Suprapubic skin (tissue), 4 donors: ENCODE data around the gene L3MBTL2. TPM values are rescaled to one million over a fixed set of nuclear protein-coding genes. Genes with fewer than 3 reads are reported as not detected.

ENCODE experiments used
- DNase-seq, 2 donors: peaks; one replicate each; pipeline ENCODE4 v3.0.0-alpha.2; 2019; ENCODE audit warnings: low spot score in 2 of 2
- H3K27ac ChIP-seq: fragments of 200-600 bp; sonication (generic); one replicate; pipeline ENCODE4 v1.5.1; 2019
- H3K27me3 ChIP-seq: fragments of 200-600 bp; sonication (generic); one replicate; pipeline ENCODE4 v1.5.1; 2019
- H3K36me3 ChIP-seq: fragments of 200-600 bp; sonication (generic); one replicate; pipeline ENCODE4 v1.5.1; 2019
- H3K4me1 ChIP-seq: fragments of 200-600 bp; sonication (generic); one replicate; pipeline ENCODE4 v1.5.1; 2019
- H3K4me3 ChIP-seq: fragments of 200-600 bp; sonication (generic); one replicate; pipeline ENCODE4 v1.5.1; 2019; ENCODE audit warnings: mild to moderate bottlenecking
- H3K9me3 ChIP-seq: fragments of 200-600 bp; sonication (generic); one replicate; pipeline ENCODE4 v1.5.1; 2019
- CTCF ChIP-seq, 2 donors: fragments of 200-600 bp in 1 of 2; fragments of 450-650 bp in 1 of 2; sonication (generic) in 1 of 2; IDR thresholded peaks; one replicate each; pipeline ENCODE4 v1.5.1; 2016 to 2019; ENCODE audit warnings: antibody characterized with exemption in 2 of 2, mild to moderate bottlenecking in 1 of 2, moderate library complexity in 1 of 2
- EP300 ChIP-seq: sonication (generic); formaldehyde crosslinking; IDR thresholded peaks from one replicate; pipeline ENCODE4 v1.6.1; 2017; ENCODE audit warnings: antibody characterized with exemption
- POLR2A ChIP-seq, 2 donors: fragments of 450-650 bp; IDR thresholded peaks; one replicate each; pipeline ENCODE4 v1.6.1; 2017; ENCODE audit warnings: antibody characterized with exemption in 2 of 2, mild to moderate bottlenecking in 2 of 2, moderate library complexity in 2 of 2
- POLR2AphosphoS5 ChIP-seq, 3 donors: sonication (generic); formaldehyde crosslinking; IDR thresholded peaks; one replicate each; pipeline ENCODE4 v1.6.1; 2017; ENCODE audit warnings: antibody characterized with exemption in 3 of 3
- WGBS: methylation state at CpG from one replicate; pipeline ENCODE4 v1.1.5; 2018; 5-methylcytosine and 5-hydroxymethylcytosine counted together
- total RNA-seq, 4 donors: library from RNA; depleted of rRNA; stranded (reverse); fragments of >200 nt; gene quantifications; one replicate each; pipeline ENCODE4 v1.1.0, GENCODE V29; 2016

Gene L3MBTL2
- total RNA-seq, 4 donors from 2014 or later, result 13.2 to 36.5 (median 17.4) TPM

- no peak for DNase-seq
- Histone ChIP-seq H3K4me3 (no peak overlapping the region), H3K27me3 (no peaks in the 10 kb centered on the region), H3K4me1 (no peaks in the 10 kb centered on the region), H3K9me3 (no peaks in the 10 kb centered on the region), H3K27ac (no peak overlapping the region), H3K36me3 (peaks cover 88% of the 10 kb centered on the region)
- WGBS, result 89% methylated on average over 26 of the region's 26 CpGs
- TF ChIP-seq EP300 (no peak), POLR2AphosphoS5 (IDR thresholded peaks at IDR 0.05) (no peak), POLR2A (IDR thresholded peaks at IDR 0.05) (no peak), CTCF (IDR thresholded peaks at IDR 0.05) (no peak)
These were observed 21.9 kb downstream of the L3MBTL2 start for GRCh38 chr22:41226723-41227655.

GRCh38 chr22:41229215-41229614 is 24.1 kb downstream of the L3MBTL2 start:
- Histone ChIP-seq H3K27ac (no peak overlapping the region), H3K9me3 (no peaks in the 10 kb centered on the region), H3K27me3 (no peaks in the 10 kb centered on the region), H3K4me1 (no peaks in the 10 kb centered on the region), H3K36me3 (peaks cover 67% of the 10 kb centered on the region), H3K4me3 (no peak overlapping the region)
- no peak for DNase-seq
- WGBS, result 88% methylated on average over 6 of the region's 6 CpGs
- TF ChIP-seq POLR2A (IDR thresholded peaks at IDR 0.05) (no peak), CTCF (IDR thresholded peaks at IDR 0.05) (no peak), EP300 (no peak), POLR2AphosphoS5 (IDR thresholded peaks at IDR 0.05) (no peak)

GRCh38 chr22:41229730-41230400 is 24.8 kb downstream of the L3MBTL2 start:
- Histone ChIP-seq H3K27me3 (no peaks in the 10 kb centered on the region), H3K4me3 (no peak overlapping the region), H3K9me3 (no peaks in the 10 kb centered on the region), H3K27ac (no peak overlapping the region), H3K4me1 (no peaks in the 10 kb centered on the region), H3K36me3 (peaks cover 61% of the 10 kb centered on the region)
- TF ChIP-seq EP300, result no peak
- TF ChIP-seq POLR2AphosphoS5 (IDR thresholded peaks at IDR 0.05), result no peak
- no peak for TF ChIP-seq CTCF (IDR thresholded peaks at IDR 0.05)
- TF ChIP-seq POLR2A (IDR thresholded peaks at IDR 0.05), result no peak
- WGBS, result 59% methylated on average over 16 of the region's 17 CpGs
- DNase-seq, result no peak

GRCh38 chr22:41230401-41230785 is 25.3 kb downstream of the L3MBTL2 start:
- H3K27me3 ChIP-seq, result no peaks in the 10 kb centered on the region
- H3K4me3 ChIP-seq, result no peak overlapping the region
- DNase-seq, result no peak
- H3K9me3 ChIP-seq, result no peaks in the 10 kb centered on the region
- no peak overlapping the region for H3K27ac ChIP-seq
- 81% methylated on average over 6 of the region's 9 CpGs for WGBS
- peaks cover 56% of the 10 kb centered on the region for H3K36me3 ChIP-seq
- H3K4me1 ChIP-seq, result no peaks in the 10 kb centered on the region
- TF ChIP-seq POLR2A (IDR thresholded peaks at IDR 0.05) (no peak), POLR2AphosphoS5 (IDR thresholded peaks at IDR 0.05) (no peak), EP300 (no peak), CTCF (IDR thresholded peaks at IDR 0.05) (no peak)

GRCh38 chr22:41231369-41231768 is 26.3 kb downstream of the L3MBTL2 start:
- WGBS, result 89% methylated on average over 7 of the region's 7 CpGs
- Histone ChIP-seq H3K27me3 (no peaks in the 10 kb centered on the region), H3K27ac (no peak overlapping the region), H3K4me3 (no peak overlapping the region), H3K9me3 (no peaks in the 10 kb centered on the region), H3K36me3 (peaks cover 46% of the 10 kb centered on the region), H3K4me1 (peaks cover 2% of the 10 kb centered on the region)
- no peak for DNase-seq
- TF ChIP-seq EP300 (no peak), POLR2A (IDR thresholded peaks at IDR 0.05) (no peak), CTCF (IDR thresholded peaks at IDR 0.05) (no peak), POLR2AphosphoS5 (IDR thresholded peaks at IDR 0.05) (no peak)
